ENCODE measurements around the gene CANX.

DNA sequence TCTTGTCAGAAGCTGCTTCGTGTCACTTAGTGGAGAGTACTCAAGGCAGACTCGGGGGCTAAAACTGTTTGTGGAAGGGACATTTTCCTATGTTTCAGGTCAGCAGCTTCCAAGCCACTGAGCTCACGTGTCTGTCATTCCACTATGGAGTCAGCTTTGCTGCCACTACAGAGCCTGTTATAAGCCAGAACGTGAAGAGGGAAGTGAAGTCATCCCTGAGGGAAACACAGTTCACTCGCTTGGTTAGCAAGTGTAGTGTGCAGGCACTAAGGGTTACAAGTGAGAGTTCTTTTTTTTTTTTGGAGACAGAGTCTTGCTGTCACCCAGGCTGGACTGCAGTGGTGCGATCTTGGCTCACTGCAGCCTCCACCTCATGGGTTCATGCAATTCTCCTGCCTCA, 70.5 kb downstream of the CANX start:
- TF ChIP-seq CTCF (IDR thresholded peaks at IDR 0.05) (no peak), POLR2A (IDR thresholded peaks at IDR 0.05) (no peak)

Measured in ovary (tissue), 3 donors.